Measurements from ENCODE around the gene NPHP4.
"Not testable (repeated sequence)": the region's sequence is repeated elsewhere in the genome, so short reads cannot be mapped to it uniquely, and the experiment has no call there.

Gene NPHP4

DNA sequence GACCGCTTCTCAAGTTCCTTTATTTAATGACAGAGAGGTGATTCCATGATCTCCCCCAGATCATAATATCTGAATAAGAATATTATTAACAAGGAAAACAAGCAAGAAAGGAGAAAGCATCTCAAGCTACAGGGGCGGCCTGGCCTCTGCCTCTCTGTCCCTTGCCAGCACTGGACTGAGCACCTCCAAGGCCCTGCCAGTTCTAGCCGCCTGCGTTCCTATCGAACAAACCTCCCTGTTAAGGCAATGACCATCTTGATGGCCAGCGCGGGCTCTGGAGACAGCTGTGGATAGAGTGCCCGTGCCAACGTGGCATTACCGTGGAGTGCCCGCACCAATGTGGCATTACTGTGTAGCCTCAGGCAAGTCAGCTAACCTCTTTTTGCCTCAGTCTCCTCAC is 84.8 kb downstream of the NPHP4 start:
- H3K27ac Mint-ChIP-seq, result no peak overlapping the region
- no peaks in the 10 kb centered on the region for H3K9me3 Mint-ChIP-seq
- DNase-seq (no peak), ATAC-seq (replicated peaks) (no peak)
- H3K4me3 Mint-ChIP-seq, result no peak overlapping the region
- peaks cover 7 to 29% of the 10 kb centered on the region in 2 donors for H3K36me3 Mint-ChIP-seq
- H3K4me1 Mint-ChIP-seq, result no peaks in the 10 kb centered on the region
- H3K27me3 Mint-ChIP-seq, result no peaks in the 10 kb centered on the region

DNA sequence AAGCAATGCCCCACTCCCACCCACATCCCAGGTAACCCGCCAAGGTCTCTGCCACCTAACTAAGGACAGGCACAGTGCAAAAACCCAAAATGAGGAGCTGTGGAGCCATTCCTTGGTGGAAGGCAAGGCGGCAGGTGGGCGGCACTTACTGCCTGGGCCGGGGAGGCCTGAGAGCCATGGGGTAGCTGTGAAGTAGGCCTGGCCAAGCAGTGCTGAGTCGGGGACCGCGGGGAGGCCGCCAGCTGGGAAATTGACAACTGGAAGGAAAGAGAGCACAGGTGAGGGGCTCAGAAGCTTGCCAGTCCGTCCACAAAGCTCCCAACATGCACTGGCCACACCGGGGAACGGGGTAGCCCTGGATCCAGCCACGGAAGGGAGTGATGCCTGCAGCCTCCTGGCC is 85.3 kb downstream of the NPHP4 start:
- no peak overlapping the region for H3K27ac Mint-ChIP-seq
- DNase-seq, result no peak
- no peak overlapping the region for H3K4me3 Mint-ChIP-seq
- no peaks in the 10 kb centered on the region for H3K9me3 Mint-ChIP-seq
- H3K4me1 Mint-ChIP-seq, result no peaks in the 10 kb centered on the region
- H3K27me3 Mint-ChIP-seq, result no peaks in the 10 kb centered on the region
- H3K36me3 Mint-ChIP-seq, result peaks cover 7 to 28% of the 10 kb centered on the region in 2 donors
- ATAC-seq (replicated peaks), result no peak

GRCh38 chr1:5906116-5906515 is 86.1 kb downstream of the NPHP4 start:
- H3K9me3 Mint-ChIP-seq, result no peaks in the 10 kb centered on the region
- H3K27ac Mint-ChIP-seq, result no peak overlapping the region
- H3K4me1 Mint-ChIP-seq, result no peaks in the 10 kb centered on the region
- peaks cover 7 to 21% of the 10 kb centered on the region in 2 donors for H3K36me3 Mint-ChIP-seq
- no peak for ATAC-seq (replicated peaks)
- DNase-seq, result no peak
- no peak overlapping the region for H3K4me3 Mint-ChIP-seq
- H3K27me3 Mint-ChIP-seq, result no peaks in the 10 kb centered on the region

GRCh38 chr1:5905436-5905835 is 86.8 kb downstream of the NPHP4 start:
- no peaks in the 10 kb centered on the region for H3K4me1 Mint-ChIP-seq
- DNase-seq (no peak), ATAC-seq (replicated peaks) (no peak)
- no peaks in the 10 kb centered on the region for H3K9me3 Mint-ChIP-seq
- H3K27ac Mint-ChIP-seq, result no peak overlapping the region
- no peaks in the 10 kb centered on the region for H3K27me3 Mint-ChIP-seq
- no peak overlapping the region for H3K4me3 Mint-ChIP-seq
- H3K36me3 Mint-ChIP-seq, result peaks cover 7 to 21% of the 10 kb centered on the region in 2 donors

DNA sequence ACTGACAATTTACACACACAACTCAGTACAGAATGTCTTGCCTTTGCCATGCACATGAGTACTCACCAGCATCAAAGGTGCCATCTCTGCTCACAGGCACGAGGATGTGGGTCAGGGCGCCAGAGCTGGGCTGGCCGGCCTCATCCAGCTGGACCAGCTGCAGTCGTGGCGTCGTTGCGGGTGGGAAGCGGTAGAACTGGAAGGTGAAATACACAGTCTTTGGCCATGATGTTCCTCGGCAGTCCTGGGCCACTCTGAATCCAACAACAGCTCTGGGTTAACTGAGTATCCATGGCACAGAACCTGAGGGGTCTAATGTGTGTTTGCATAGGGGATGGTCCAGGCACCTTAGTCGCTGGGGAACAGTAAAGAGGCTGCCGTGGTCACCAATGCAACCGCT is 87.7 kb downstream of the NPHP4 start:
- no peaks in the 10 kb centered on the region for H3K27me3 Mint-ChIP-seq
- H3K4me3 Mint-ChIP-seq, result no peak overlapping the region
- no peak for DNase-seq
- no peak overlapping the region for H3K27ac Mint-ChIP-seq
- no peaks in the 10 kb centered on the region for H3K9me3 Mint-ChIP-seq
- no peaks in the 10 kb centered on the region for H3K4me1 Mint-ChIP-seq
- H3K36me3 Mint-ChIP-seq, result peaks cover 10 to 21% of the 10 kb centered on the region in 2 donors
- ATAC-seq (replicated peaks), result no peak

DNA sequence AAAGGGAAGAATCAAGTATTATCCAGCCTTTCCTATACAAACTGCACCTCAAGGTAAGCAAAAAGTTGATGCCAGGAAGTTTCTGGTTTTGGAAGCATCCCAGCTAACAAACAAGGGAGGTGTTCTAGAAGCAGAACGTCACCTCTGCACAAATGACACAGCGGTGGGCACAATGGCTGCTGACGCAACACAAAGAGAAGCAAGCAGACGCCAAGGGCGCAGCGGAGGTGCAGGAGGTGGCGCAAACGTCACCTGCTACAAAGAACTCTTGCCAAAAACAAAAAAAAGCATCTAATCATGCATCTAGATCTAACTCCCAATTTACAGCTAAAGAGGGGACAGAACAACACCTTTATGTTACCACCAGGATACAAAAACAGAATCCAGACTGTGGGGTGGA is 88.5 kb downstream of the NPHP4 start:
- no peaks in the 10 kb centered on the region for H3K4me1 Mint-ChIP-seq
- DNase-seq (no peak), ATAC-seq (replicated peaks) (no peak)
- no peaks in the 10 kb centered on the region for H3K27me3 Mint-ChIP-seq
- no peak overlapping the region for H3K27ac Mint-ChIP-seq
- peaks cover 10 to 23% of the 10 kb centered on the region in 2 donors for H3K36me3 Mint-ChIP-seq
- no peaks in the 10 kb centered on the region for H3K9me3 Mint-ChIP-seq
- no peak overlapping the region for H3K4me3 Mint-ChIP-seq

DNA sequence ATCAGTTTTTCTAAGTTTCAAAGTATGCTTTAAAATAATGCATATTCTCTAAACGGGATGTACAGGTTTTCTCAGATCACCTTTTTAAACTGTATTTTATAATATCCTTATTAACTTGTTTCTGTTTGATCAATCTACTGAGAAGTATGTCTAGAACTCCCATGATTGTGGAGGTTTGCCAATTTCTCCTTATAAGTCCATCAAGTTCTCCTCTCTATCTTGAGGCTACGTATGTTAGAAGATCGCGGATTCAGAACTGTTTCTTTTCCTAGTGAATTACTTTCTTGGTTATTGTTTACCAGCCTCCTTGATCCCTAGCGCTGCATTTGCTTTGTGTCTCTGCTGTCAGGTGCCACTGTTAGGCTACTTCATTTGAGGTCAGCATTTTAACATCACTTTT is 89.2 kb downstream of the NPHP4 start:
- Mint-ChIP-seq H3K4me1 (no peaks in the 10 kb centered on the region), H3K9me3 (no peaks in the 10 kb centered on the region), H3K36me3 (peaks cover 6 to 27% of the 10 kb centered on the region in 2 donors), H3K4me3 (no peak overlapping the region), H3K27ac (no peak overlapping the region), H3K27me3 (no peaks in the 10 kb centered on the region)
- ATAC-seq (replicated peaks) (no peak), DNase-seq (no peak)

- peaks cover 4 to 31% of the 10 kb centered on the region in 2 donors for H3K36me3 Mint-ChIP-seq
- no peaks in the 10 kb centered on the region for H3K9me3 Mint-ChIP-seq
- DNase-seq, result no peak
- H3K27me3 Mint-ChIP-seq, result no peaks in the 10 kb centered on the region
- H3K4me1 Mint-ChIP-seq, result no peaks in the 10 kb centered on the region
- no peak for ATAC-seq (replicated peaks)
- no peak overlapping the region for H3K4me3 Mint-ChIP-seq
- H3K27ac Mint-ChIP-seq, result no peak overlapping the region
Measured at GRCh38 chr1:5901841-5902240, 90.4 kb downstream of the NPHP4 start.

DNA sequence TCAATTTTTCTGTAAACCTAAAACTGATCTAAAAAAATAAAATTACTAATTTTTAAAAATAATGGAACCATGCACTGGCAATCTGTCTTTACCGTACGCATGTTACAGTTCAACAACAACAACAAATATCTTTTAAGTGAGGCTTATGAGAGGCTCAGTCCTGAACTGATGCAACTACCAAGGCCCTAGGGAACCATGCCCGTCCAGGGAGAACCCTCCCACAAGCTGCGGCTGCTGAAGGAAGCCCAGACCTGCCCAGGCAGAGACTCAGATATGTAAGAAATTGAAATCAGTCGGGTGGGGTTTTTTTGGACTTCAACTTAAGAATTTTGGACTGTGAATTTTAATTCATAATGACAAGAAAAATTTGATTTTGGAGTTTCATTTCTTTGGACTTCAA is 91.1 kb downstream of the NPHP4 start:
- ATAC-seq (replicated peaks), result no peak

GRCh38 chr1:5898266-5898665 is 94.0 kb downstream of the NPHP4 start:
- Mint-ChIP-seq H3K27ac (no peak overlapping the region), H3K4me3 (no peak overlapping the region), H3K27me3 (no peaks in the 10 kb centered on the region), H3K4me1 (no peaks in the 10 kb centered on the region), H3K9me3 (peaks cover 0 to 5% of the 10 kb centered on the region in 2 donors), H3K36me3 (peaks cover 19 to 37% of the 10 kb centered on the region in 2 donors)
- no peak for DNase-seq
- ATAC-seq (replicated peaks), result no peak

More for the DNA sequence above, 91.1 kb downstream of the NPHP4 start:
- Mint-ChIP-seq H3K4me3 (no peak overlapping the region), H3K27me3 (no peaks in the 10 kb centered on the region), H3K9me3 (no peaks in the 10 kb centered on the region), H3K36me3 (peaks cover 6 to 34% of the 10 kb centered on the region in 2 donors), H3K4me1 (no peaks in the 10 kb centered on the region), H3K27ac (no peak overlapping the region)
- DNase-seq, result no peak

DNA sequence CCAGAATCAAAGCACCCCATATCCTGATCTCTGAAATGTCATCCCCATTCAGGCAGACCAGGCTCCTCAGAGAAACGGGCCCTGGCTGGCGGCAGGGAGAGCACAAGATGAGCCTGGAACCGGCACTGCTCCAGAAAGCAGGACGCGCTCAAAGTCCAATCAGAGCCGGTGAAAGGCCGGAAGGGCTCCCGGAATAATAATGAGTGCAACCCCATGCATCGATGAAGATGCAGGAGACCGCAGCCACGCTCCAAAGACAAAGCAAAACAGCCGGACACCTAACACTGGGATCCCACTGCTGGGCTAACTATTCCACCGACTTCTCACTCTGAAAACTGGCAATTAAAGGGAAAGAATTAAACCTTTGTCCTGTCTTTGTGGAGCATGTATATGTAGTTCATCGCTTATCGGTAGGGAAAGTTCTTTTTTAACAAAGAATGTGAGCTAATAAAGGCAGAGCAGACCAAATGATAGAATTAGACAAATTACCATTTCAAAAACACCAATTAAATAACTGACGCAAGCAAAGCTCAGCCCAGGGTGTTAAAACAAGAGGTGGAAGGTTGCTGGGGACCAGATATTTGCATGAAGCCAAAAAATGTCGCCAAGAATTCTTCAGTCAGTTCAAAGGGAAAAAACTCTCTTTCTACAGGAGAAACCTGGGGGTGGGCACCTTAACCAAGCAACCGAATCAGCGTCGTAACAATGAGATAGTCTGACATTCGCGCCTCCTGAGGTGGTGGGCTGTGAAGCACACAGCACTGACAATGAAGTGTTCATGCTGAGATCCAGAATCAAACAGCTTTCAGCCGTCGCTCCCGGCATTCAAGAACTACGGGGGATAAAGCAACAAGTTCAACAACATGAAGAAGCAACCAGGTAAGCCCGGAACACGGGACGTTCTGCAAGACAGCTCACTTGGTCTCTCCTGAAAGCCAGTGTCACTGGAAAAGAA is 95.2 kb downstream of the NPHP4 start:
- no peak for DNase-seq
- Mint-ChIP-seq H3K9me3 (peaks cover 0 to 5% of the 10 kb centered on the region in 2 donors), H3K4me3 (no peak overlapping the region), H3K36me3 (peaks cover 25 to 44% of the 10 kb centered on the region in 2 donors), H3K27ac (no peak overlapping the region), H3K27me3 (no peaks in the 10 kb centered on the region), H3K4me1 (no peaks in the 10 kb centered on the region)
- no peak for ATAC-seq (replicated peaks)

GRCh38 chr1:5895446-5896406 is 96.5 kb downstream of the NPHP4 start:
- H3K27ac Mint-ChIP-seq, result no peak overlapping the region
- ATAC-seq (replicated peaks), result no peak
- H3K9me3 Mint-ChIP-seq, result peaks cover 0 to 5% of the 10 kb centered on the region in 2 donors
- no peaks in the 10 kb centered on the region for H3K27me3 Mint-ChIP-seq
- H3K36me3 Mint-ChIP-seq, result peaks cover 27 to 44% of the 10 kb centered on the region in 2 donors
- H3K4me3 Mint-ChIP-seq, result no peak overlapping the region
- H3K4me1 Mint-ChIP-seq, result no peaks in the 10 kb centered on the region
- DNase-seq, result no peak

DNA sequence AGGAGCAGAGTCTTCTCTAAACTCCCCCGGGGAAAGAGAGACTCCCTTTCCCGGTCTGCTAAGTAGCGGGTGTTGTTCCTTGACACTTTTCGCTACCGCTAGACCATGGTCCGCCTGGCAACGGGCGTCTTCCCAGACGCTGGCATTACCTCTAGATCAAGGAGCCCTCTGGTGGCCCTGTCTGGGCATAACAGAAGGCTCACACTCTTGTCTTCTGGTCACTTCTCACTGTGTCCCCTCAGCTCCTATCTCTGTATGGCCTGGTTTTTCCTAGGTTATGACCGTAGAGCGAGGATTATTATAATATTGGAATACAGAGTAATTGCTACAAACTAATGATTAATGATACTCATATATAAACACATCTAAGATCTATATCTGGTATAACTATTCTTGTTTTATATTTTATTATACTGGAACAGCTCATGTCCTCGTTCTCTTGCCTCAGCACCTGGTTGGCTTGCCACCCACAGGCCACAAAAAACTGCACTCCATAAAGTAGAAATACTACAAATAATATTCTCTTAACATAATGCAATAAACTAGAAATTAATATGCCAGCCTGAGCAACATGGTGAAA is 98.4 kb downstream of the NPHP4 start:
- H3K4me1 Mint-ChIP-seq; H3K9me3 Mint-ChIP-seq; H3K27me3 Mint-ChIP-seq; H3K4me3 Mint-ChIP-seq; ATAC-seq (replicated peaks); H3K27ac Mint-ChIP-seq; DNase-seq: not testable (repeated sequence)
- H3K36me3 Mint-ChIP-seq, result peaks cover 24 to 46% of the 10 kb centered on the region in 2 donors

- ATAC-seq (replicated peaks) (no peak), DNase-seq (no peak)
- Mint-ChIP-seq H3K27ac (no peak overlapping the region), H3K9me3 (peaks cover 0 to 5% of the 10 kb centered on the region in 2 donors), H3K27me3 (no peaks in the 10 kb centered on the region), H3K4me3 (no peak overlapping the region), H3K4me1 (no peaks in the 10 kb centered on the region), H3K36me3 (peaks cover 24 to 36% of the 10 kb centered on the region in 2 donors)
Measured at GRCh38 chr1:5892329-5892728, 99.9 kb downstream of the NPHP4 start.
